HepG2 (cell line): ENCODE measurements around the gene FAM120B. TPM values are rescaled to one million over a fixed set of nuclear protein-coding genes. Genes with fewer than 3 reads are reported as not detected.

Source experiments
- ATAC-seq: fragments of 200-7000 bp; cut with Tn5 transposase; 3 replicates; pipeline ENCODE4 v1.9.1; 2020; ENCODE audit warnings: mild to moderate bottlenecking, moderate library complexity
- BruUV-seq: library from RNA; stranded (reverse); fragments of 400-500 nt; replicated peaks from 2 replicates; lab custom pipeline; 2021; lab: Mats Ljungman, UMichigan
- CTCF ChIA-PET: fragments of 300-600 bp; formaldehyde crosslinking; extraction: SDS; loops from one replicate; lab custom pipeline; 2021; ENCODE audit warnings: low total read pairs, inconsistent platforms, low intra/inter-chr PET ratio; lab: Yijun Ruan, JAX
- POLR2A ChIA-PET: fragments of 350-600 bp; sonication (Branson Sonifier 250); formaldehyde crosslinking; loops from one replicate; lab custom pipeline; 2020; ENCODE audit warnings: antibody characterized with exemption, inconsistent platforms; lab: Yijun Ruan, JAX
- DNase-seq: peaks from one replicate; pipeline ENCODE4 v3.0.0-alpha.2; 2015; ENCODE audit warnings: low spot score
- FAIRE-seq: peaks from 3 replicates; lab custom pipeline; 2011; peaks lifted over from hg19 to GRCh38; lab: Jason Lieb, UNC
- H2AFZ ChIP-seq: one replicate; pipeline ENCODE4 v1.6.1; 2011; ENCODE audit warnings: low read length, inconsistent platforms
- H3K27ac ChIP-seq: fragments of 300-600 bp; 3 replicates; pipeline ENCODE4 v1.8.0; 2011; ENCODE audit warnings: mixed run types, mild to moderate bottlenecking, mixed read lengths, low read length, inconsistent platforms; ENCODE audit not compliant: insufficient read depth; ENCODE audit errors: extremely low read length
- H3K27me3 ChIP-seq, 2 experiments: fragments of 200-600 bp in 1 of 2; 2 replicates in 1 of 2; 3 replicates in 1 of 2; pipeline versions ENCODE4 v1.6.0 to v1.8.0; 2011; ENCODE audit warnings: low read length in 2 of 2, mild to moderate bottlenecking in 2 of 2, moderate library complexity in 2 of 2, inconsistent platforms in 1 of 2; ENCODE audit not compliant: insufficient read depth in 2 of 2, control insufficient read depth in 1 of 2
- H3K36me3 ChIP-seq, 2 experiments: fragments of 200-600 bp in 1 of 2; replicated peaks in 1 of 2; 2 replicates in 1 of 2; 3 replicates in 1 of 2; pipeline versions ENCODE4 v1.5.1 to v1.8.0; 2011; ENCODE audit warnings: low read length in 2 of 2, inconsistent platforms in 1 of 2; ENCODE audit not compliant: insufficient read depth in 2 of 2, control insufficient read depth in 1 of 2
- H3K4me1 ChIP-seq: 2 replicates; pipeline ENCODE4 v1.5.1; 2012; ENCODE audit warnings: low read length, inconsistent platforms; ENCODE audit not compliant: insufficient read depth
- H3K4me2 ChIP-seq: 2 replicates; pipeline ENCODE4 v1.6.0; 2011; ENCODE audit warnings: low read depth, low read length, inconsistent platforms
- H3K4me3 ChIP-seq, 3 experiments: fragments of 200-600 bp in 1 of 3; sonication (generic), shearing (Covaris generic) in 1 of 3; replicated peaks in 1 of 3; 2 replicates each; pipeline ENCODE4 v1.5.1; 2011 to 2016; ENCODE audit warnings: low read length in 3 of 3, inconsistent platforms in 2 of 3, low read depth in 2 of 3, mild to moderate bottlenecking in 2 of 3, control low read depth in 1 of 3, mixed read lengths in 1 of 3; ENCODE audit not compliant: insufficient read depth in 1 of 3
- H3K79me2 ChIP-seq: one replicate; pipeline ENCODE4 v1.6.1; 2011; ENCODE audit warnings: low read length, inconsistent platforms; ENCODE audit not compliant: insufficient read depth
- H3K9ac ChIP-seq: 2 replicates; pipeline ENCODE4 v1.6.0; 2011; ENCODE audit warnings: mild to moderate bottlenecking, low read depth, low read length, inconsistent platforms; ENCODE audit not compliant: insufficient read depth
- H3K9me3 ChIP-seq: 2 replicates; pipeline ENCODE4 v1.5.1; 2012; ENCODE audit warnings: mild to moderate bottlenecking, low read length
- H4K20me1 ChIP-seq: 2 replicates; pipeline ENCODE4 v1.6.0; 2011; ENCODE audit warnings: inconsistent platforms, mild to moderate bottlenecking, low read length, moderate library complexity; ENCODE audit not compliant: insufficient read depth
- KMT2A ChIP-seq: sonication (generic); formaldehyde crosslinking; IDR thresholded peaks from 2 replicates; pipeline ENCODE4 v1.4.0; 2020; ENCODE audit warnings: missing genetic modification reagents
- ZFP36 ChIP-seq: fragments of 150-350 bp; IDR thresholded peaks from 2 replicates; pipeline ENCODE4 v1.6.1; 2018; ENCODE audit warnings: borderline replicate concordance, low read length, low read depth; ENCODE audit not compliant: partially characterized antibody
- ZNF629 ChIP-seq: sonication (generic); formaldehyde crosslinking; conservative IDR thresholded peaks from 2 replicates; pipeline ENCODE4 v1.5.0; 2020; ENCODE audit warnings: missing genetic modification reagents
- ZNF644 ChIP-seq: IDR thresholded peaks from 2 replicates; pipeline ENCODE4 v1.6.1; 2016; ENCODE audit warnings: low read depth
- WGBS: methylation state at CpG from one replicate; pipeline ENCODE4 v1.1.6; 2017; ENCODE audit warnings: low lambda C conversion rate; 5-methylcytosine and 5-hydroxymethylcytosine counted together
- in situ Hi-C: cut with HindIII; loops from 2 replicates; pipeline ENCODE4 v1.10.0; 2017; ENCODE audit warnings: low pct_unique_long_range_greater_than_20kb; ENCODE audit not compliant: extremely low pct_ligation_motif_present
- intact Hi-C: fragments of 100-400 bp; cut with micrococcal nuclease; formaldehyde crosslinking; loops from one replicate; pipeline ENCODE4 v1.10.0; 2022; ENCODE audit not compliant: unreplicated experiment
- polyA plus RNA-seq, 8 experiments: library from polyadenylated mRNA; depleted of rRNA in 3 of 8; stranded (reverse) in 7 of 8; unstranded in 1 of 8; fragments of >200 nt; fragmentation: Illumina TruSeq in 4 of 8; extraction: Trizol in 4 of 8; gene quantifications; 2 replicates each; pipeline versions ENCODE4 v1.2.1 to v1.2.3, GENCODE V29; 2011 to 2016; ENCODE audit warnings: low read depth in 4 of 8, missing spikeins in 1 of 8, mixed read lengths in 1 of 8; ENCODE audit not compliant: insufficient read depth in 1 of 8
- total RNA-seq, 5 experiments: library from RNA; depleted of rRNA; stranded (reverse); fragments of >200 nt; fragmentation: Illumina TruSeq; extraction: Trizol; gene quantifications; 2 replicates each; pipeline ENCODE4 v1.2.3, GENCODE V29; 2016; ENCODE audit warnings: low read depth in 1 of 5
- TF ChIP-seq, protein P1 (sequence below): sonication (generic); formaldehyde crosslinking; IDR thresholded peaks from 2 replicates; pipeline ENCODE4 v1.5.0; 2020; ENCODE audit warnings: mild to moderate bottlenecking, missing genetic modification reagents, borderline replicate concordance
- TF ChIP-seq, protein P2 (sequence below): sonication (generic); formaldehyde crosslinking; conservative IDR thresholded peaks from 2 replicates; pipeline ENCODE4 v1.4.0; 2020; ENCODE audit warnings: mild to moderate bottlenecking, missing genetic modification reagents, moderate library complexity

FAM120B gene
- total and polyA plus RNA-seq, 2 of the 13 experiments (the other 11 are each of a cell fraction or from before 2014, with no cell fraction given) = 9.2 to 10.7 TPM

DNA sequence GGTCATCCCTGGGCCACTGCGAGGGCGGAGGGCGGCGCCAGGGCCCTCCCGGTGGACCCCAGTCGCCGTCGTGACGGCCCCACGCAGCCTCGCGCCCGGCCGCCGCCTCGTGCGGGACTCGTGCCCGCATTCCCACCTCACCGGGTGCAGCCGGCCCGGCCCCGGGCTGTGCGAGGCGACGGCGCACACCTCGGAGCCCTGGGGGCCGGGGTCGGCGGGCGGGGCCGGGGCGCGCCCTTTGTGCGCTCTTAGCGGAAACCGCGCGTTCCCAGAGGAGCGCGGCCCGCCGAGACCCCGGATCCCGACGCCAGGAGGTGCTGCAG is 10.2 kb upstream of the FAM120B start:
- CTCF ChIA-PET = no interaction called here
- peak overlapping the region; percentile 90 for H3K4me2 ChIP-seq
- peaks cover 8% of the 10 kb centered on the region; the same call in 1 of the 2 replicates for H3K9me3 ChIP-seq
- H3K27me3 ChIP-seq = peaks cover 21 to 67% of the 10 kb centered on the region in 2 experiments
- H4K20me1 ChIP-seq = peaks cover 4% of the 10 kb centered on the region; the same call in 1 of the 2 replicates
- ATAC-seq = no peak
- H3K4me1 ChIP-seq = peaks cover 22% of the 10 kb centered on the region
- FAIRE-seq = no peak
- POLR2A ChIA-PET = interaction anchor here (0.6 kb wide), 1 partner anchor 33 kb away, joined by 3 read pairs; no protein-coding TSS in a partner anchor
- H3K4me3 ChIP-seq = peak overlapping the region in 1 of 3 experiments; percentile 77; a peak in 2 of 6 replicates
- intact Hi-C loops = no loop called here
- no peak overlapping the region for H3K27ac ChIP-seq
- no peak for TF ChIP-seq ZNF644 (CRISPR knock-in tag)
- no peak for TF ChIP-seq ZNF629 (CRISPR knock-in tag)
- no TSS peak for BruUV-seq
- in situ Hi-C loops = no loop called here
- H2AFZ ChIP-seq = no peak overlapping the region
- DNase-seq = no peak
- WGBS = 61% methylated on average over 41 of the region's 47 CpGs
- H3K79me2 ChIP-seq = no peaks in the 10 kb centered on the region
- H3K9ac ChIP-seq = no peak overlapping the region
- H3K36me3 ChIP-seq = no peaks in the 10 kb centered on the region

DNA sequence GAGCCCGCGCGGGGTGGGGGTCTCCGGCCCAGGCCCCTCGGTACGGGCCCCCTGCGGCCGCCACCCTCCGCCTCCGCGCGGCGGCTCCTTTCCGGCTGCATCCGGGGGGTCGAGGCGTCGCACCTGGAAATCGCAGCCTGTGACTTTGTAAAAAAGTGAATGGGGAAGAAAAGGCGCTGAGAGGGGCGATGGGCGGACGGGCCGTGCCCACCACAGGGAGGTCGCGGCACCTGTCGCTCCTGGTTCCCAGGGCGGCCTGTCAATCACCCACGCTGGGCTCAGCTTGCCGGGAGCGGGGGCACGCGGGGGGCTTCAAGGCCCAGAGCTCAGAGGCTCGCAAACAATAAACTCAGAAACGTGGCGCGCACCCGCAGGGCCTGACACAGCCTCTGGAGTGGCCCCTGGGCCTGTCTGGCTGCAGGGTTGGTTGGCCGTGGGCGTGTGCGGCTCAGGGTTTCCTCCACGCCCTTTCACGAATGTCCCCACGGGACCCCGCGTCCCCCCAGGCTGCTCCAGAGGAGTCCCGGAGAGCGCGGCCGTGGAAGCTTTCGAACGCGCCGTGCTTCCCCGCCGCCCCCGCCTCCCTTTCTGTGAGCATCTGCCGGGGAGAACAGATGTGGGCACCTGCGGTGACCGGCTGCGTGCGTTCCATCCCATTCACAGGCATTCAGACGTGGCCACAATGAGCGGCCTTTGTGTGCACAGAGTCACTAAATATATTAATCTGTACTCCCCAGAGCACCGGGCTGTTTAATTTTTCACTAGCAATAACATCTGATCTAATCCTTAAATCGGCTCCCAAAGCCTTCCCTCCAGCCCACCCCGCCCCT is 9.6 kb upstream of the FAM120B start:
- H3K9ac ChIP-seq = no peak overlapping the region
- in situ Hi-C loops (no loop called here), intact Hi-C loops (loop anchor here (1.0 kb wide), 1 partner anchor 67 kb away; no protein-coding TSS in a partner anchor)
- FAIRE-seq (no peak), DNase-seq (no peak), ATAC-seq (peak; percentile 34; the same call in 2 of the 3 replicates)
- H3K4me1 ChIP-seq = peaks cover 22% of the 10 kb centered on the region
- H3K4me3 ChIP-seq = no peak overlapping the region; a peak in 1 of 6 replicates
- WGBS = 51% methylated on average over 55 of the region's 67 CpGs
- POLR2A ChIA-PET = no interaction called here
- CTCF ChIA-PET = no interaction called here
- H3K36me3 ChIP-seq = no peaks in the 10 kb centered on the region
- peaks cover 11% of the 10 kb centered on the region; the same call in 1 of the 2 replicates for H3K9me3 ChIP-seq
- no peak overlapping the region for H2AFZ ChIP-seq
- H3K4me2 ChIP-seq = no peak overlapping the region; the same call in 1 of the 2 replicates
- H3K27me3 ChIP-seq = peaks cover 19 to 62% of the 10 kb centered on the region in 2 experiments
- no peak overlapping the region for H3K27ac ChIP-seq
- H3K79me2 ChIP-seq = no peaks in the 10 kb centered on the region
- no TSS peak for BruUV-seq
- peaks cover 4% of the 10 kb centered on the region; the same call in 1 of the 2 replicates for H4K20me1 ChIP-seq
- TF ChIP-seq KMT2A = no peak
- TF ChIP-seq, protein P1, sequence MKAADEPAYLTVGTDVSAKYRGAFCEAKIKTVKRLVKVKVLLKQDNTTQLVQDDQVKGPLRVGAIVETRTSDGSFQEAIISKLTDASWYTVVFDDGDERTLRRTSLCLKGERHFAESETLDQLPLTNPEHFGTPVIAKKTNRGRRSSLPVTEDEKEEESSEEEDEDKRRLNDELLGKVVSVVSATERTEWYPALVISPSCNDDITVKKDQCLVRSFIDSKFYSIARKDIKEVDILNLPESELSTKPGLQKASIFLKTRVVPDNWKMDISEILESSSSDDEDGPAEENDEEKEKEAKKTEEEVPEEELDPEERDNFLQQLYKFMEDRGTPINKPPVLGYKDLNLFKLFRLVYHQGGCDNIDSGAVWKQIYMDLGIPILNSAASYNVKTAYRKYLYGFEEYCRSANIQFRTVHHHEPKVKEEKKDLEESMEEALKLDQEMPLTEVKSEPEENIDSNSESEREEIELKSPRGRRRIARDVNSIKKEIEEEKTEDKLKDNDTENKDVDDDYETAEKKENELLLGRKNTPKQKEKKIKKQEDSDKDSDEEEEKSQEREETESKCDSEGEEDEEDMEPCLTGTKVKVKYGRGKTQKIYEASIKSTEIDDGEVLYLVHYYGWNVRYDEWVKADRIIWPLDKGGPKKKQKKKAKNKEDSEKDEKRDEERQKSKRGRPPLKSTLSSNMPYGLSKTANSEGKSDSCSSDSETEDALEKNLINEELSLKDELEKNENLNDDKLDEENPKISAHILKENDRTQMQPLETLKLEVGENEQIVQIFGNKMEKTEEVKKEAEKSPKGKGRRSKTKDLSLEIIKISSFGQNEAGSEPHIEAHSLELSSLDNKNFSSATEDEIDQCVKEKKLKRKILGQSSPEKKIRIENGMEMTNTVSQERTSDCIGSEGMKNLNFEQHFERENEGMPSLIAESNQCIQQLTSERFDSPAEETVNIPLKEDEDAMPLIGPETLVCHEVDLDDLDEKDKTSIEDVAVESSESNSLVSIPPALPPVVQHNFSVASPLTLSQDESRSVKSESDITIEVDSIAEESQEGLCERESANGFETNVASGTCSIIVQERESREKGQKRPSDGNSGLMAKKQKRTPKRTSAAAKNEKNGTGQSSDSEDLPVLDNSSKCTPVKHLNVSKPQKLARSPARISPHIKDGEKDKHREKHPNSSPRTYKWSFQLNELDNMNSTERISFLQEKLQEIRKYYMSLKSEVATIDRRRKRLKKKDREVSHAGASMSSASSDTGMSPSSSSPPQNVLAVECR (CRISPR knock-in tag) = no peak
- TF ChIP-seq, protein P2, sequence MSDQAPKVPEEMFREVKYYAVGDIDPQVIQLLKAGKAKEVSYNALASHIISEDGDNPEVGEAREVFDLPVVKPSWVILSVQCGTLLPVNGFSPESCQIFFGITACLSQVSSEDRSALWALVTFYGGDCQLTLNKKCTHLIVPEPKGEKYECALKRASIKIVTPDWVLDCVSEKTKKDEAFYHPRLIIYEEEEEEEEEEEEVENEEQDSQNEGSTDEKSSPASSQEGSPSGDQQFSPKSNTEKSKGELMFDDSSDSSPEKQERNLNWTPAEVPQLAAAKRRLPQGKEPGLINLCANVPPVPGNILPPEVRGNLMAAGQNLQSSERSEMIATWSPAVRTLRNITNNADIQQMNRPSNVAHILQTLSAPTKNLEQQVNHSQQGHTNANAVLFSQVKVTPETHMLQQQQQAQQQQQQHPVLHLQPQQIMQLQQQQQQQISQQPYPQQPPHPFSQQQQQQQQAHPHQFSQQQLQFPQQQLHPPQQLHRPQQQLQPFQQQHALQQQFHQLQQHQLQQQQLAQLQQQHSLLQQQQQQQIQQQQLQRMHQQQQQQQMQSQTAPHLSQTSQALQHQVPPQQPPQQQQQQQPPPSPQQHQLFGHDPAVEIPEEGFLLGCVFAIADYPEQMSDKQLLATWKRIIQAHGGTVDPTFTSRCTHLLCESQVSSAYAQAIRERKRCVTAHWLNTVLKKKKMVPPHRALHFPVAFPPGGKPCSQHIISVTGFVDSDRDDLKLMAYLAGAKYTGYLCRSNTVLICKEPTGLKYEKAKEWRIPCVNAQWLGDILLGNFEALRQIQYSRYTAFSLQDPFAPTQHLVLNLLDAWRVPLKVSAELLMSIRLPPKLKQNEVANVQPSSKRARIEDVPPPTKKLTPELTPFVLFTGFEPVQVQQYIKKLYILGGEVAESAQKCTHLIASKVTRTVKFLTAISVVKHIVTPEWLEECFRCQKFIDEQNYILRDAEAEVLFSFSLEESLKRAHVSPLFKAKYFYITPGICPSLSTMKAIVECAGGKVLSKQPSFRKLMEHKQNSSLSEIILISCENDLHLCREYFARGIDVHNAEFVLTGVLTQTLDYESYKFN = no peak
- TF ChIP-seq ZFP36 = no peak
